ENCODE data around the gene P2RX2. TPM values are rescaled to one million over a fixed set of nuclear protein-coding genes. Genes with fewer than 3 reads are reported as not detected.

Gene P2RX2
- total RNA-seq, 2 experiments from 2014 or later = not detected

Other genes with a start within 250 kb of the P2RX2 start
- gene FBRSL1, start 128.6 kb upstream of the P2RX2 start, total RNA-seq = 10 to 100 TPM; 60.3 to 65.4 TPM
- gene LRCOL1, start 8.2 kb upstream of the P2RX2 start, total RNA-seq = not detected
- 100 to 1,000 TPM; 125 to 129 TPM for gene POLE, start 68.6 kb downstream of the P2RX2 start, total RNA-seq
- gene PXMP2, start 68.8 kb downstream of the P2RX2 start, total RNA-seq = 10 to 100 TPM; 21.0 to 21.9 TPM
- 100 to 1,000 TPM; 104 to 105 TPM for gene PGAM5, start 92.1 kb downstream of the P2RX2 start, total RNA-seq
- gene ANKLE2, start 143.1 kb downstream of the P2RX2 start, total RNA-seq = 100 to 1,000 TPM; 117 to 119 TPM
- 10 to 100 TPM; 64.7 to 66.2 TPM for gene GOLGA3, start 210.1 kb downstream of the P2RX2 start, total RNA-seq

Measured in activated CD8-positive, alpha-beta memory T cell treated with anti-CD3 and anti-CD28 coated beads for 36 hours (primary cell).